Rectal smooth muscle tissue (tissue), 1 donor: Measurements from ENCODE around the gene ZFYVE28.

Experiments
- H3K27ac ChIP-seq: one replicate; pipeline ENCODE4 v1.7.0; 2013; ENCODE audit warnings: low read depth, low read length, inconsistent platforms
- H3K27me3 ChIP-seq: one replicate; pipeline ENCODE4 v1.7.0; 2013; ENCODE audit warnings: low read length; ENCODE audit not compliant: control insufficient read depth, insufficient read depth
- H3K36me3 ChIP-seq: one replicate; pipeline ENCODE4 v1.7.0; 2013; ENCODE audit warnings: low read length; ENCODE audit not compliant: control insufficient read depth, insufficient read depth
- H3K4me1 ChIP-seq: one replicate; pipeline ENCODE4 v1.7.0; 2013; ENCODE audit warnings: low read length; ENCODE audit not compliant: control insufficient read depth, insufficient read depth
- H3K4me3 ChIP-seq: one replicate; pipeline ENCODE4 v1.7.0; 2013; ENCODE audit warnings: low read length
- H3K9ac ChIP-seq: one replicate; pipeline ENCODE4 v1.7.0; 2013; ENCODE audit warnings: low read length

ZFYVE28 gene

GRCh38 chr4:2254665-2255500 is 163.6 kb downstream of the ZFYVE28 start:
- H3K4me1 ChIP-seq, result peaks cover 34% of the 10 kb centered on the region
- no peaks in the 10 kb centered on the region for H3K27me3 ChIP-seq
- no peak overlapping the region for H3K9ac ChIP-seq
- peaks cover 34% of the 10 kb centered on the region for H3K36me3 ChIP-seq
- no peak overlapping the region for H3K4me3 ChIP-seq
- peak overlapping the region; percentile 81 for H3K27ac ChIP-seq

GRCh38 chr4:2253160-2254084 is 165.0 kb downstream of the ZFYVE28 start:
- H3K4me1 ChIP-seq, result peaks cover 24% of the 10 kb centered on the region
- no peak overlapping the region for H3K27ac ChIP-seq

GRCh38 chr4:2252530-2253091 is 165.8 kb downstream of the ZFYVE28 start:
- Histone ChIP-seq H3K4me3 (no peak overlapping the region), H3K9ac (no peak overlapping the region), H3K27ac (no peak overlapping the region), H3K4me1 (peaks cover 18% of the 10 kb centered on the region), H3K36me3 (peaks cover 38% of the 10 kb centered on the region), H3K27me3 (no peaks in the 10 kb centered on the region)

More at GRCh38 chr4:2253160-2254084, 165.0 kb downstream of the ZFYVE28 start:
- H3K27me3 ChIP-seq, result no peaks in the 10 kb centered on the region
- peaks cover 38% of the 10 kb centered on the region for H3K36me3 ChIP-seq
- no peak overlapping the region for H3K4me3 ChIP-seq
- H3K9ac ChIP-seq, result no peak overlapping the region

- Histone ChIP-seq H3K27me3 (no peaks in the 10 kb centered on the region), H3K4me1 (peaks cover 11% of the 10 kb centered on the region), H3K4me3 (no peak overlapping the region), H3K9ac (no peak overlapping the region), H3K36me3 (peaks cover 38% of the 10 kb centered on the region), H3K27ac (no peak overlapping the region)
These were observed 166.5 kb downstream of the ZFYVE28 start for GRCh38 chr4:2251795-2252529.

GRCh38 chr4:2251073-2251794 is 167.2 kb downstream of the ZFYVE28 start:
- H3K36me3 ChIP-seq, result peaks cover 38% of the 10 kb centered on the region
- H3K27me3 ChIP-seq, result no peaks in the 10 kb centered on the region
- H3K9ac ChIP-seq, result no peak overlapping the region
- H3K27ac ChIP-seq, result no peak overlapping the region
- no peak overlapping the region for H3K4me3 ChIP-seq
- peaks cover 4% of the 10 kb centered on the region for H3K4me1 ChIP-seq

- H3K27ac ChIP-seq, result no peak overlapping the region
These were observed 167.9 kb downstream of the ZFYVE28 start for GRCh38 chr4:2250357-2251072.

GRCh38 chr4:2249526-2250356 is 168.7 kb downstream of the ZFYVE28 start:
- Histone ChIP-seq H3K27ac (no peak overlapping the region), H3K4me3 (no peak overlapping the region), H3K9ac (no peak overlapping the region), H3K27me3 (no peaks in the 10 kb centered on the region), H3K36me3 (peaks cover 35% of the 10 kb centered on the region), H3K4me1 (no peaks in the 10 kb centered on the region)

More at GRCh38 chr4:2250357-2251072, 167.9 kb downstream of the ZFYVE28 start:
- Histone ChIP-seq H3K9ac (no peak overlapping the region), H3K4me1 (no peaks in the 10 kb centered on the region), H3K4me3 (no peak overlapping the region), H3K27me3 (no peaks in the 10 kb centered on the region), H3K36me3 (peaks cover 38% of the 10 kb centered on the region)

GRCh38 chr4:2248821-2249261 is 169.6 kb downstream of the ZFYVE28 start:
- Histone ChIP-seq H3K9ac (no peak overlapping the region), H3K4me3 (no peak overlapping the region), H3K4me1 (no peaks in the 10 kb centered on the region), H3K36me3 (peaks cover 33% of the 10 kb centered on the region), H3K27me3 (no peaks in the 10 kb centered on the region), H3K27ac (no peak overlapping the region)

GRCh38 chr4:2248044-2248780 is 170.2 kb downstream of the ZFYVE28 start:
- Histone ChIP-seq H3K9ac (no peak overlapping the region), H3K27ac (no peak overlapping the region), H3K36me3 (peaks cover 27% of the 10 kb centered on the region), H3K4me3 (no peak overlapping the region), H3K27me3 (no peaks in the 10 kb centered on the region), H3K4me1 (no peaks in the 10 kb centered on the region)
